K562 (cell line): ENCODE data around the gene SPOCK2. TPM values are rescaled to one million over a fixed set of nuclear protein-coding genes. Genes with fewer than 3 reads are reported as not detected.
A peak's percentile ranks its signal among the peaks of the same experiment; 100 is the strongest.

ENCODE experiments used
- ATAC-seq: fragments of 200-7000 bp; cut with Tn5 transposase; 3 replicates; pipeline ENCODE4 v1.9.1; 2020; ENCODE audit warnings: moderate library complexity
- BruUV-seq: library from RNA; stranded (reverse); fragments of 400-500 nt; replicated peaks from 2 replicates; lab custom pipeline; 2021; lab: Mats Ljungman, UMichigan
- CTCF ChIA-PET: fragments of 300-600 bp; formaldehyde crosslinking; extraction: SDS; loops from one replicate; lab custom pipeline; 2021; ENCODE audit warnings: low intra/inter-chr PET ratio; lab: Yijun Ruan, JAX
- POLR2A ChIA-PET: fragments of 300-600, 350-650 bp; sonication (Branson Sonifier 250); formaldehyde crosslinking; extraction: SDS; loops from one replicate; lab custom pipeline; 2021; ENCODE audit warnings: antibody characterized with exemption, inconsistent platforms; lab: Yijun Ruan, JAX
- DNase-seq, 4 experiments: peaks; one replicate each; pipeline versions ENCODE4 v3.0.0 to v3.0.0-alpha.2; 2011 to 2018; ENCODE audit warnings: low spot score in 3 of 4, mixed read lengths in 3 of 4; ENCODE audit errors: extremely low read depth in 1 of 4
- FAIRE-seq: peaks from 2 replicates; lab custom pipeline; 2011; peaks lifted over from hg19 to GRCh38; lab: Jason Lieb, UNC
- H2AFZ ChIP-seq: 2 replicates; pipeline ENCODE4 v1.6.0; 2011; ENCODE audit warnings: low read depth, low read length, control low read depth, inconsistent platforms
- H3K27ac ChIP-seq: fragments of 200-600 bp; 3 replicates; pipeline ENCODE4 v1.8.0; 2011; ENCODE audit warnings: low read depth, mild to moderate bottlenecking, control low read depth, inconsistent platforms, low read length, moderate library complexity, mixed read lengths; ENCODE audit errors: extremely low read depth
- H3K27me3 ChIP-seq, 2 experiments: fragments of 300-600 bp in 1 of 2; 2 replicates in 1 of 2; 3 replicates in 1 of 2; pipeline versions ENCODE4 v1.6.0 to v1.8.0; 2011; ENCODE audit warnings: inconsistent platforms in 2 of 2, low read length in 2 of 2, mild to moderate bottlenecking in 1 of 2, mixed read lengths in 1 of 2, moderate library complexity in 1 of 2; ENCODE audit not compliant: control insufficient read depth in 2 of 2, insufficient read depth in 2 of 2
- H3K36me3 ChIP-seq: fragments of 300-600 bp; 3 replicates; pipeline ENCODE4 v1.8.0; 2011; ENCODE audit warnings: mild to moderate bottlenecking, low read length, inconsistent platforms; ENCODE audit not compliant: control insufficient read depth, insufficient read depth
- H3K4me1 ChIP-seq, 2 experiments: fragments of 200-600 bp in 1 of 2; replicated peaks in 1 of 2; 2 replicates in 1 of 2; 3 replicates in 1 of 2; pipeline versions ENCODE4 v1.5.1 to v1.8.0; 2011; ENCODE audit warnings: inconsistent platforms in 2 of 2, low read length in 2 of 2, mild to moderate bottlenecking in 1 of 2, mixed read lengths in 1 of 2, moderate library complexity in 1 of 2; ENCODE audit not compliant: control insufficient read depth in 2 of 2, insufficient read depth in 2 of 2
- H3K4me2 ChIP-seq: 2 replicates; pipeline ENCODE4 v1.6.1; 2011; ENCODE audit warnings: low read length, control low read depth, inconsistent platforms, mixed read lengths; ENCODE audit not compliant: insufficient read depth
- H3K4me3 ChIP-seq: fragments of 200-600 bp; sonication (generic), shearing (Covaris generic); 2 replicates; pipeline ENCODE4 v1.5.1; 2016; ENCODE audit warnings: control low read depth, inconsistent platforms
- H3K79me2 ChIP-seq: fragments of 200-600 bp; 3 replicates; pipeline ENCODE4 v1.8.0; 2011; ENCODE audit warnings: low read length, inconsistent platforms; ENCODE audit not compliant: control insufficient read depth, insufficient read depth
- H3K9ac ChIP-seq, 2 experiments: 2 replicates each; pipeline versions ENCODE4 v1.6.0 to v1.6.1; 2011; ENCODE audit warnings: low read depth in 2 of 2, low read length in 2 of 2, control low read depth in 1 of 2, inconsistent platforms in 1 of 2, mild to moderate bottlenecking in 1 of 2, mixed read lengths in 1 of 2; ENCODE audit not compliant: insufficient read depth in 1 of 2
- H3K9me1 ChIP-seq: one replicate; pipeline ENCODE4 v1.6.0; 2011; ENCODE audit warnings: inconsistent platforms, mild to moderate bottlenecking, low read length, moderate library complexity; ENCODE audit not compliant: control insufficient read depth, insufficient read depth
- H3K9me3 ChIP-seq: replicated peaks from 2 replicates; pipeline ENCODE4 v1.5.1; 2011; ENCODE audit warnings: low read depth, low read length, inconsistent platforms; ENCODE audit not compliant: control insufficient read depth, insufficient read depth
- H4K20me1 ChIP-seq: replicated peaks from 2 replicates; pipeline ENCODE4 v1.6.1; 2011; ENCODE audit warnings: low read length, inconsistent platforms, mixed read lengths; ENCODE audit not compliant: control insufficient read depth, insufficient read depth
- BACH1 ChIP-seq: fragments of 200-800 bp; sonication (Bioruptor generic); IDR thresholded peaks from 2 replicates; pipeline ENCODE4 v1.6.1; 2016; ENCODE audit warnings: missing genetic modification characterization, missing compliant biosample characterization
- CEBPB ChIP-seq: fragments of 450-650 bp; IDR thresholded peaks from 2 replicates; pipeline ENCODE4 v1.6.1; 2016; ENCODE audit warnings: missing genetic modification characterization, missing compliant biosample characterization
- CEBPG ChIP-seq, 3 experiments: fragments of 200-800 bp in 1 of 3; sonication (Bioruptor generic) in 1 of 3; sonication (generic) in 1 of 3; formaldehyde crosslinking in 1 of 3; IDR thresholded peaks in 2 of 3; conservative IDR thresholded peaks in 1 of 3; 2 replicates each; pipeline versions ENCODE4 v1.6.1 to v1.8.0; 2016 to 2022; ENCODE audit warnings: missing compliant biosample characterization in 2 of 3, missing genetic modification characterization in 2 of 3, mild to moderate bottlenecking in 1 of 3, missing genetic modification reagents in 1 of 3
- CTBP1 ChIP-seq: fragments of 450-650 bp; IDR thresholded peaks from 2 replicates; pipeline ENCODE4 v1.6.1; 2016; ENCODE audit warnings: borderline replicate concordance
- MBD2 ChIP-seq: sonication (generic); IDR thresholded peaks from 2 replicates; pipeline ENCODE4 v1.6.1; 2016; ENCODE audit warnings: low read depth, borderline replicate concordance
- PHB2 ChIP-seq: fragments of 450-650 bp; IDR thresholded peaks from 2 replicates; pipeline ENCODE4 v1.6.1; 2017; ENCODE audit warnings: low read depth
- SMARCE1 ChIP-seq: fragments of 450-650 bp; IDR thresholded peaks from 2 replicates; pipeline ENCODE4 v1.7.1; 2016; ENCODE audit warnings: mild to moderate bottlenecking
- ZKSCAN3 ChIP-seq: fragments of 250-450 bp; sonication (Bioruptor Pico); IDR thresholded peaks from 2 replicates; pipeline ENCODE4 v1.4.0; 2020
- WGBS: fragments of 100-300 bp; shearing (Covaris generic); methylation state at CpG from one replicate; pipeline ENCODE4 v1.1.6; 2016; ENCODE audit warnings: low coverage, mixed read lengths; ENCODE audit not compliant: insufficient coverage; ENCODE audit errors: missing lambda C conversion rate; 5-methylcytosine and 5-hydroxymethylcytosine counted together
- in situ Hi-C: fragments of 300-500 bp; cut with MboI; formaldehyde crosslinking; loops from 4 replicates; pipeline ENCODE4 v1.15.0; 2018; ENCODE audit warnings: inconsistent platforms, mixed read lengths
- intact Hi-C: fragments of 100-400 bp; cut with micrococcal nuclease; formaldehyde crosslinking; loops from 2 replicates; pipeline ENCODE4 v1.14.2; 2022
- polyA plus RNA-seq, 8 experiments: library from polyadenylated mRNA; depleted of rRNA in 4 of 8; stranded (reverse) in 5 of 8; unstranded in 3 of 8; fragments of >200 nt; fragmentation: Nextera tagmentation in 2 of 8; fragmentation: Illumina TruSeq in 1 of 8; extraction: Ambion mirVana in 2 of 8; extraction: Trizol in 1 of 8; gene quantifications; 2 replicates each; pipeline versions ENCODE4 v1.2.1 to v1.2.3, GENCODE V29; 2011 to 2014; ENCODE audit warnings: inconsistent platforms in 1 of 8, missing spikeins in 1 of 8
- total RNA-seq, 7 experiments: library from RNA; depleted of rRNA in 6 of 7; stranded (reverse); fragments of >200 nt in 6 of 7; fragmentation: Illumina TruSeq in 2 of 7; extraction: Trizol in 2 of 7; gene quantifications; 2 replicates each; pipeline versions ENCODE4 v1.2.1 to v1.2.3, GENCODE V29; 2011 to 2021; ENCODE audit warnings: low replicate concordance in 1 of 7
- TF ChIP-seq, protein P1 (sequence below): fragments of 450-650 bp; IDR thresholded peaks from 2 replicates; pipeline ENCODE4 v1.6.1; 2016; ENCODE audit warnings: mild to moderate bottlenecking
- TF ChIP-seq, protein P2 (sequence below): sonication (generic); formaldehyde crosslinking; IDR thresholded peaks from 2 replicates; pipeline ENCODE4 v1.8.0; 2022; ENCODE audit warnings: missing genetic modification reagents, mild to moderate bottlenecking, moderate library complexity, borderline replicate concordance
- TF ChIP-seq, protein P3 (sequence below): fragments of 250-450 bp; sonication (Bioruptor Pico); IDR thresholded peaks from 2 replicates; pipeline ENCODE4 v1.5.0; 2021; ENCODE audit warnings: mild to moderate bottlenecking, moderate library complexity
- TF ChIP-seq, protein P4 (sequence below): fragments of 250-450 bp; sonication (Bioruptor Pico); IDR thresholded peaks from 2 replicates; pipeline ENCODE4 v1.8.0; 2022; ENCODE audit warnings: inconsistent platforms

SPOCK2 gene
- total and polyA plus RNA-seq, 9 of the 15 experiments (the other 6 are each of a cell fraction or from before 2014, with no cell fraction given) = 0.04 to 0.86 (median 0.11) TPM; not detected in 2

DNA sequence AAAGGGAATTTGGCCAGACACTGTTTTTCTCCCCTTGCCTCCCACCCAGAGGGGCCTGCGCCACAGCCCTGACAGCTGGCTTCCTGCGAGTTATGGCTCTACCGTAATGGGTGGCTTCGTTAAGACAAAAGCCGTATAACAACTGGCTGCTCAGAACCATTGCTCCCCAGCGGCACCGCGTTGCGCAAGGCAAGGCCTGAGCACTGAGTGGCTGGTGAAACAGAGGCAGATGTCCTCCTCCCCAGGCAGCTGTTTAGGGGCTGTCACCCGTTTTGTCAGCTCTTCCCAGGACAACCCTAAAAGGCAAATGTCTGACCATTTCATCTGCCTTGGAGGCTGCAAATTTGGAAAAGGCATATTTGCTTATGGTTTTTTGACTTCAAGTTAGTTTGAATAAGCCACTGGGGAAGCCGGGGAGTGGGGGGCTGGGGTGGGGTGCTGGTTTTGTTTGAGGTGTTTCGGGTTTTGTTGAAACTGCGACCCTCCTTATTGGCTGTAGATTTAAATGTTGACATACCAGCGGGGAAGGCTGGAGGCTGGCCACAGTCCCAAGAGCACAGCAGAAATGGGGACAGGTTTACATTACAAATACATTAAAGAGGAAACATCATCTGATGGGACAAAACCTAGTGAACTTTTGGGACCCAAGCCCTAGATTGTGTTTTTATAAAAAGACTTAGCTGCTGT is 681 bp upstream of the SPOCK2 start:
- no peaks in the 10 kb centered on the region for H4K20me1 ChIP-seq
- H3K27ac ChIP-seq = no peak overlapping the region
- in situ Hi-C loops = no loop called here
- no peak overlapping the region for H3K4me2 ChIP-seq
- BruUV-seq = no TSS peak
- no peak for FAIRE-seq
- H3K79me2 ChIP-seq = no peaks in the 10 kb centered on the region
- no peak overlapping the region for H2AFZ ChIP-seq
- 0 out of 4 replicates have a peak overlapping the region, but pooled peaks of 1 of the 2 experiments have one; percentile 39 for H3K9ac ChIP-seq
- intact Hi-C loops = no loop called here
- WGBS = 48% methylated on average over 14 of the region's 14 CpGs
- H3K9me1 ChIP-seq = no peaks in the 10 kb centered on the region
- peak; percentile 46 for ATAC-seq
- DNase-seq = no peak
- CTCF ChIA-PET = no interaction called here
- TF ChIP-seq ZKSCAN3 (CRISPR knock-in tag) = no peak
- no peak for TF ChIP-seq PHB2
- no peak for TF ChIP-seq BACH1 (tag)
- no peak for TF ChIP-seq CTBP1
- TF ChIP-seq, protein P1, sequence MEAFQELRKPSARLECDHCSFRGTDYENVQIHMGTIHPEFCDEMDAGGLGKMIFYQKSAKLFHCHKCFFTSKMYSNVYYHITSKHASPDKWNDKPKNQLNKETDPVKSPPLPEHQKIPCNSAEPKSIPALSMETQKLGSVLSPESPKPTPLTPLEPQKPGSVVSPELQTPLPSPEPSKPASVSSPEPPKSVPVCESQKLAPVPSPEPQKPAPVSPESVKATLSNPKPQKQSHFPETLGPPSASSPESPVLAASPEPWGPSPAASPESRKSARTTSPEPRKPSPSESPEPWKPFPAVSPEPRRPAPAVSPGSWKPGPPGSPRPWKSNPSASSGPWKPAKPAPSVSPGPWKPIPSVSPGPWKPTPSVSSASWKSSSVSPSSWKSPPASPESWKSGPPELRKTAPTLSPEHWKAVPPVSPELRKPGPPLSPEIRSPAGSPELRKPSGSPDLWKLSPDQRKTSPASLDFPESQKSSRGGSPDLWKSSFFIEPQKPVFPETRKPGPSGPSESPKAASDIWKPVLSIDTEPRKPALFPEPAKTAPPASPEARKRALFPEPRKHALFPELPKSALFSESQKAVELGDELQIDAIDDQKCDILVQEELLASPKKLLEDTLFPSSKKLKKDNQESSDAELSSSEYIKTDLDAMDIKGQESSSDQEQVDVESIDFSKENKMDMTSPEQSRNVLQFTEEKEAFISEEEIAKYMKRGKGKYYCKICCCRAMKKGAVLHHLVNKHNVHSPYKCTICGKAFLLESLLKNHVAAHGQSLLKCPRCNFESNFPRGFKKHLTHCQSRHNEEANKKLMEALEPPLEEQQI = no peak
- TF ChIP-seq MBD2 = 0 out of 2 replicates have a peak, but pooled peaks have one; percentile 6
- TF ChIP-seq, protein P2, sequence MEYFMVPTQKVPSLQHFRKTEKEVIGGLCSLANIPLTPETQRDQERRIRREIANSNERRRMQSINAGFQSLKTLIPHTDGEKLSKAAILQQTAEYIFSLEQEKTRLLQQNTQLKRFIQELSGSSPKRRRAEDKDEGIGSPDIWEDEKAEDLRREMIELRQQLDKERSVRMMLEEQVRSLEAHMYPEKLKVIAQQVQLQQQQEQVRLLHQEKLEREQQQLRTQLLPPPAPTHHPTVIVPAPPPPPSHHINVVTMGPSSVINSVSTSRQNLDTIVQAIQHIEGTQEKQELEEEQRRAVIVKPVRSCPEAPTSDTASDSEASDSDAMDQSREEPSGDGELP (CRISPR knock-in tag) = peak; percentile 35; the same call in 1 of the 2 replicates
- TF ChIP-seq SMARCE1 = no peak
- peak; percentile 84 for TF ChIP-seq CEBPG (CRISPR knock-in tag; IDR thresholded peaks at IDR 0.05)
- peak; percentile 49 to 52 for TF ChIP-seq CEBPG (tag; conservative IDR thresholded peaks at IDR 0.05 in 1 of 2, IDR thresholded peaks at IDR 0.05 in 1 of 2)
- TF ChIP-seq CEBPB (tag) = peak; percentile 96
- TF ChIP-seq, protein P3, sequence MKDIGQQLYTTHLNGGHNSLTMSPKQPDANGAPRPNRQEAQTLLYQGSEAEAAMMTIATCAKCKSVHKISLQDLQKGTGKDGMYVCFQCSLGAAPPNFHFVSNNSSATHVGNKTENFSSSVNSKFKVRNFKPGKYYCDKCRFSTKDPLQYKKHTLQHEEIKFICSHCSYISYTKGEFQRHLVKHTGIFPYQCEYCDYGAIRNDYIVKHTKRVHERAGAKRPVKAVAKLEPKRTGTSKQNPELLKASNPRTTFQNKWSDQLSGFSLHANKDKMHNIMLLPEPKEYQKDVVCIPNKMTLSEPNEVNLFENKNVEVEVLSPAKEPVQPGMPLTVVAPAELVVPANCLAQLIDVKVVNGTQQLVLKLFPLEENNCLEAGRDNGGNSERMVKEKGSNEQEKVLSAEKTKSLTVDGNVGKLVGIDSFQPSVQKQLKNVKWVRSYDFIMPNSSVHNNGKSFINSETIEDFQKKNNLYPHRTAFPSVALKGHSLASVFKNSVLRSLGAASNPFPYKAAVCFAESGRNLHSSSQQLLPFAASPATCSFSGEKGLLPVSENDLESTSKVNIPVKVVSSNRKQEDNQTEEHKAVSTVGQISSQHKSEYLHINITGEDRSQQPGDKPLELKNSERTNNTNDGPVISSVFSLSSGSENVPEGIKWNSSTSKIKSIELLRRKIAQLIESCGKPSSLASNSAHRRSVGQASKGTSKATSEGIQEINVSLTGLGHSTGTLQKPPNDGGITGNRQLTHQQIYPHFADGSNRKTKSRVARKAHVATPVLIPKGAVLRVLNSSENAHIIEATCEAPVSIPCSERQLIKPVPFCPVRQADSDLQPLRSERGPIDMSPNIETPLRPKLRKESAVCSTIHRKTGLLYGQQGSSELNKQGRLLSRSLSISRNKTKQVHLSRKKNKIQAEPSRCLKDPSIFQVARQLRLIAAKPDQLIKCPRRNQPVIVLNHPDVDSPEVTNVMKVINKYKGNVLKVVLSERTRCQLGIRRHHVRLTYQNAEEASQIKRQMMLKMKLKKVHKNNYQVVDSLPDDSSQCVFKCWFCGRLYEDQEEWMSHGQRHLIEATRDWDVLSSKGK (CRISPR knock-in tag) = no peak
- TF ChIP-seq, protein P4, sequence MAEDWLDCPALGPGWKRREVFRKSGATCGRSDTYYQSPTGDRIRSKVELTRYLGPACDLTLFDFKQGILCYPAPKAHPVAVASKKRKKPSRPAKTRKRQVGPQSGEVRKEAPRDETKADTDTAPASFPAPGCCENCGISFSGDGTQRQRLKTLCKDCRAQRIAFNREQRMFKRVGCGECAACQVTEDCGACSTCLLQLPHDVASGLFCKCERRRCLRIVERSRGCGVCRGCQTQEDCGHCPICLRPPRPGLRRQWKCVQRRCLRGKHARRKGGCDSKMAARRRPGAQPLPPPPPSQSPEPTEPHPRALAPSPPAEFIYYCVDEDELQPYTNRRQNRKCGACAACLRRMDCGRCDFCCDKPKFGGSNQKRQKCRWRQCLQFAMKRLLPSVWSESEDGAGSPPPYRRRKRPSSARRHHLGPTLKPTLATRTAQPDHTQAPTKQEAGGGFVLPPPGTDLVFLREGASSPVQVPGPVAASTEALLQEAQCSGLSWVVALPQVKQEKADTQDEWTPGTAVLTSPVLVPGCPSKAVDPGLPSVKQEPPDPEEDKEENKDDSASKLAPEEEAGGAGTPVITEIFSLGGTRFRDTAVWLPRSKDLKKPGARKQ (CRISPR knock-in tag) = 0 out of 2 replicates have a peak, but pooled peaks have one; percentile 32
- H3K36me3 ChIP-seq = no peaks in the 10 kb centered on the region
- no peaks in the 10 kb centered on the region for H3K9me3 ChIP-seq
- POLR2A ChIA-PET = interaction anchor here (0.8 to 1.5 kb wide), 6 partner anchors 10 to 184 kb away, joined by 3 to 6 read pairs (median 4); partner anchors contain the start of gene DDIT4
- H3K4me1 ChIP-seq = peaks cover 6 to 28% of the 10 kb centered on the region in 2 experiments; a peak in 4 of 5 replicates
- H3K27me3 ChIP-seq = no peaks in the 10 kb centered on the region
- H3K4me3 ChIP-seq = no peak overlapping the region
